H1 (cell line): ENCODE data around the gene PSORS1C1. TPM values are rescaled to one million over a fixed set of nuclear protein-coding genes. Genes with fewer than 3 reads are reported as not detected.

Experiments used
- ASH2L ChIP-seq: fragments of 200-600, 300-600 bp; sonication (generic); IDR thresholded peaks from one replicate; pipeline ENCODE4 v1.7.1; 2017; ENCODE audit warnings: low read length
- BCL11A ChIP-seq, 2 experiments: IDR thresholded peaks; one replicate each; pipeline ENCODE4 v1.6.1; 2011; ENCODE audit warnings: low read depth in 2 of 2, low read length in 2 of 2, mild to moderate bottlenecking in 2 of 2
- CBX8 ChIP-seq: fragments of 300-800, 300-1000 bp; sonication (generic); IDR thresholded peaks from 2 replicates; pipeline ENCODE4 v1.7.1; 2016; ENCODE audit warnings: low read depth, low read length, borderline replicate concordance
- CHD1 ChIP-seq: IDR thresholded peaks from 2 replicates; pipeline ENCODE4 v1.6.1; 2012; ENCODE audit warnings: low read depth, low read length, improper control_type of control experiment
- FOSL1 ChIP-seq: IDR thresholded peaks from 2 replicates; pipeline ENCODE4 v1.6.1; 2011; ENCODE audit warnings: mild to moderate bottlenecking, low read depth, low read length, moderate library complexity; ENCODE audit not compliant: insufficient read depth
- JUND ChIP-seq: IDR thresholded peaks from 2 replicates; pipeline ENCODE4 v1.6.1; 2011; ENCODE audit warnings: mild to moderate bottlenecking, improper control_type of control experiment, low read length
- MAFK ChIP-seq: IDR thresholded peaks from 2 replicates; pipeline ENCODE4 v1.6.1; 2012; ENCODE audit warnings: low read depth, mild to moderate bottlenecking, improper control_type of control experiment, low read length
- POLR2A ChIP-seq, 2 experiments: IDR thresholded peaks; 1 replicate in 1 of 2; 2 replicates in 1 of 2; pipeline ENCODE4 v1.6.1; 2011; ENCODE audit warnings: low read depth in 2 of 2, low read length in 2 of 2, mild to moderate bottlenecking in 2 of 2; ENCODE audit errors: control extremely low read depth in 1 of 2
- RAD21 ChIP-seq, 2 experiments: IDR thresholded peaks in 1 of 2; conservative IDR thresholded peaks in 1 of 2; 2 replicates each; pipeline ENCODE4 v1.6.1; 2011; ENCODE audit warnings: low read depth in 2 of 2, low read length in 2 of 2, improper control_type of control experiment in 1 of 2, inconsistent platforms in 1 of 2, mild to moderate bottlenecking in 1 of 2, moderate library complexity in 1 of 2
- RFX5 ChIP-seq: IDR thresholded peaks from 2 replicates; pipeline ENCODE4 v1.6.1; 2011; ENCODE audit warnings: low read depth, low read length, improper control_type of control experiment, borderline replicate concordance
- SIN3A ChIP-seq, 2 experiments: IDR thresholded peaks in 1 of 2; conservative IDR thresholded peaks in 1 of 2; 2 replicates each; pipeline ENCODE4 v1.6.1; 2011 to 2012; ENCODE audit warnings: low read length in 2 of 2, improper control_type of control experiment in 1 of 2, low read depth in 1 of 2, mild to moderate bottlenecking in 1 of 2
- SIX5 ChIP-seq: IDR thresholded peaks from 2 replicates; pipeline ENCODE4 v1.6.1; 2011; ENCODE audit warnings: mild to moderate bottlenecking, low read depth, low read length
- SRF ChIP-seq: IDR thresholded peaks from 2 replicates; pipeline ENCODE4 v1.6.1; 2011; ENCODE audit warnings: mild to moderate bottlenecking, low read depth, low read length, moderate library complexity
- polyA plus RNA-seq, 7 experiments: library from polyadenylated mRNA; depleted of rRNA in 3 of 7; stranded (reverse) in 5 of 7; unstranded in 2 of 7; fragments of >200 nt in 5 of 7; fragments of 200-250 nt in 2 of 7; gene quantifications; 1 replicate in 5 of 7; 2 replicates in 1 of 7; 4 replicates in 1 of 7; pipeline versions ENCODE4 v1.2.1 to v1.2.3, GENCODE V29; 2011 to 2013; ENCODE audit warnings: missing spikeins in 2 of 7, mixed read lengths in 2 of 7
- total RNA-seq: library from RNA; stranded (reverse); fragmentation: NEBNext Ultra II Directional; extraction: Animal tissue kit (Norgen Biotek cat#: 25700); gene quantifications from 2 replicates; pipeline ENCODE4 v1.2.1, GENCODE V29; 2021
- TF ChIP-seq, protein P1 (sequence below): IDR thresholded peaks from 2 replicates; pipeline ENCODE4 v1.6.1; 2012; ENCODE audit warnings: inconsistent platforms

The PSORS1C1 gene
- total and polyA plus RNA-seq, 2 of the 8 experiments (the other 6 are each of a cell fraction or from before 2014, with no cell fraction given) = 0.12 to 0.52 TPM

DNA sequence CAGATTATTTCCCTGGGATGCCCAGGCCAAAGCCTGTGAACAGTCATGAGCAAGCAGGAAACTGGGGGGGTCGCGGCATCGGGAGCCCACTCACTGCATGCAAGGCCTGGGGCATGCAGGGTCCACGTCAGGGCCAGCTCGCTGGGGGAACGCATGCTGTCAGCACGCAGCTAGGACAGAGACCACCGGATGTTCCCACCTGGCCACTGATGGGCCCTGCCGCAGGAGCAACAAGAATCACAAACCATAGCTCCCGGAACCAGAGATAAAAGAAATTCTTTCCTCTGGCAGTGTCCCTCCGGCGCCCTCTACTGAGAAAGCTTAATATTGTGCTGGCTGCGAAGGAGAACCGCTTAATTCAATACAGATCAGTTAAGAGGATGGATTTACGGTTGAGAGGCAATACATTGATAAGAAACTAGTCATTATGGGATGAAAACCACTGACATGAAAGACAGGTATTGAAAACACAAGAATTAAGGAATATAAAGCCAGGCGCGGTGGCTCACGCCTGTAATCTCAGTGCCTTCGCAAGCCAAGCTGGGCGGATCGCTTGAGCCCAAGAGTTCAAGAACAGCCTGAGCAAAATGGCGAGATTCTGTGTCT is 34.8 kb upstream of the PSORS1C1 start (continued):
- TF ChIP-seq RAD21 (IDR thresholded peaks at IDR 0.05 in 1 of 2, conservative IDR thresholded peaks at IDR 0.05 in 1 of 2; ENCODE audit: low read depth in 2 of 2, low read length in 2 of 2) (peak; percentile 79 to 88), POLR2A (IDR thresholded peaks at IDR 0.05; ENCODE audit: control extremely low read depth in 1 of 2, low read depth in 2 of 2, low read length in 2 of 2) (no peak), ASH2L (no peak), SRF (no peak), SIN3A (conservative IDR thresholded peaks at IDR 0.05 in 1 of 2, IDR thresholded peaks at IDR 0.05 in 1 of 2; ENCODE audit: low read depth in 1 of 2, low read length in 2 of 2) (no peak), JUND (no peak), CHD1 (no peak), RFX5 (no peak), MAFK (no peak), FOSL1 (no peak), BCL11A (IDR thresholded peaks at IDR 0.05; ENCODE audit: low read depth in 2 of 2, low read length in 2 of 2) (no peak), CBX8 (no peak), SIX5 (no peak)
- TF ChIP-seq, protein P1, sequence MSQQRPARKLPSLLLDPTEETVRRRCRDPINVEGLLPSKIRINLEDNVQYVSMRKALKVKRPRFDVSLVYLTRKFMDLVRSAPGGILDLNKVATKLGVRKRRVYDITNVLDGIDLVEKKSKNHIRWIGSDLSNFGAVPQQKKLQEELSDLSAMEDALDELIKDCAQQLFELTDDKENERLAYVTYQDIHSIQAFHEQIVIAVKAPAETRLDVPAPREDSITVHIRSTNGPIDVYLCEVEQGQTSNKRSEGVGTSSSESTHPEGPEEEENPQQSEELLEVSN = 0 out of 2 replicates have a peak, but pooled peaks have one; percentile 32
